Liver (tissue), 9 donors: ENCODE data around the gene PPP4R4. TPM values are rescaled to one million over a fixed set of nuclear protein-coding genes. Genes with fewer than 3 reads are reported as not detected.
A peak's percentile ranks its signal among the peaks of the same experiment; 100 is the strongest.

Source experiments
- DNase-seq: peaks from one replicate; pipeline ENCODE4 v3.0.0-alpha.2; 2017; ENCODE audit warnings: low spot score
- H3K27ac ChIP-seq, 2 donors: one replicate each; pipeline ENCODE4 v1.7.0; 2013; ENCODE audit warnings: inconsistent platforms in 2 of 2, low read length in 2 of 2, control low read depth in 1 of 2, low read depth in 1 of 2, mild to moderate bottlenecking in 1 of 2
- H3K27me3 ChIP-seq, 4 donors: one replicate each; pipeline versions ENCODE4 v1.6.1 to v1.7.0; 2013; ENCODE audit warnings: low read length in 3 of 4, inconsistent platforms in 1 of 4, mild to moderate bottlenecking in 1 of 4, moderate library complexity in 1 of 4; ENCODE audit not compliant: control insufficient read depth in 4 of 4, insufficient read depth in 4 of 4
- H3K36me3 ChIP-seq, 4 donors: one replicate each; pipeline versions ENCODE4 v1.6.1 to v1.7.0; 2013; ENCODE audit warnings: low read length in 3 of 4, mild to moderate bottlenecking in 3 of 4, low read depth in 1 of 4, moderate library complexity in 1 of 4; ENCODE audit not compliant: control insufficient read depth in 4 of 4, insufficient read depth in 3 of 4
- H3K4me1 ChIP-seq, 4 donors: one replicate each; pipeline versions ENCODE4 v1.6.1 to v1.7.0; 2013; ENCODE audit warnings: low read length in 3 of 4, mild to moderate bottlenecking in 3 of 4, moderate library complexity in 1 of 4; ENCODE audit not compliant: control insufficient read depth in 4 of 4, insufficient read depth in 4 of 4
- H3K4me3 ChIP-seq, 3 donors: one replicate each; pipeline versions ENCODE4 v1.6.1 to v1.7.0; 2013; ENCODE audit warnings: low read length in 3 of 3, control low read depth in 1 of 3, low read depth in 1 of 3, mild to moderate bottlenecking in 1 of 3
- H3K9ac ChIP-seq, 2 donors: one replicate each; pipeline ENCODE4 v1.7.0; 2013; ENCODE audit warnings: low read length in 2 of 2, mild to moderate bottlenecking in 2 of 2, moderate library complexity in 2 of 2, control low read depth in 1 of 2, low read depth in 1 of 2
- H3K9me3 ChIP-seq, 4 donors: one replicate each; pipeline versions ENCODE4 v1.6.1 to v1.7.0; 2013; ENCODE audit warnings: low read length in 3 of 4; ENCODE audit not compliant: control insufficient read depth in 4 of 4
- EGR1 ChIP-seq, 2 donors: IDR thresholded peaks; 2 replicates each; pipeline ENCODE4 v1.6.1; 2016 to 2018; ENCODE audit warnings: antibody characterized with exemption in 2 of 2, low read depth in 2 of 2
- FOXA1 ChIP-seq: IDR thresholded peaks from 2 replicates; pipeline ENCODE4 v1.6.1; 2016; ENCODE audit warnings: antibody characterized with exemption
- HNF4A ChIP-seq, 2 donors: conservative IDR thresholded peaks; 2 replicates each; pipeline ENCODE4 v1.6.1; 2016; ENCODE audit warnings: antibody characterized with exemption in 2 of 2, mild to moderate bottlenecking in 2 of 2
- JUND ChIP-seq, 2 donors: IDR thresholded peaks; 2 replicates each; pipeline ENCODE4 v1.6.1; 2016; ENCODE audit warnings: antibody characterized with exemption in 2 of 2
- RAD21 ChIP-seq, 2 donors: IDR thresholded peaks; 2 replicates each; pipeline ENCODE4 v1.6.1; 2016; ENCODE audit warnings: antibody characterized with exemption in 2 of 2, mild to moderate bottlenecking in 2 of 2
- RXRA ChIP-seq, 2 donors: IDR thresholded peaks; 2 replicates each; pipeline ENCODE4 v1.6.1; 2017 to 2018; ENCODE audit warnings: antibody characterized with exemption in 2 of 2, mild to moderate bottlenecking in 1 of 2
- TAF1 ChIP-seq: conservative IDR thresholded peaks from 2 replicates; pipeline ENCODE4 v1.6.1; 2016; ENCODE audit warnings: antibody characterized with exemption, mild to moderate bottlenecking
- WGBS: extraction: QIAGEN DNeasy Blood & Tissue Kit; methylation state at CpG from one replicate; pipeline ENCODE4 v1.1.7; 2013; 5-methylcytosine and 5-hydroxymethylcytosine counted together
- polyA plus RNA-seq, 2 donors: library from polyadenylated mRNA; stranded (reverse) in 1 of 2; unstranded in 1 of 2; fragments of 200-250 nt in 1 of 2; fragments of >200 nt in 1 of 2; fragmentation: Nextera tagmentation in 1 of 2; extraction: Ambion mirVana in 1 of 2; gene quantifications; one replicate each; pipeline versions ENCODE4 v1.2.1 to v1.2.3, GENCODE V29; 2013 to 2015
- total RNA-seq, 2 donors: library from RNA; depleted of rRNA; stranded (reverse); fragments of >200 nt; gene quantifications; one replicate each; pipeline ENCODE4 v1.2.3, GENCODE V29; 2014
- TF ChIP-seq, protein P1 (sequence below): IDR thresholded peaks from 2 replicates; pipeline ENCODE4 v1.6.1; 2016; ENCODE audit warnings: antibody characterized with exemption
- TF ChIP-seq, protein P2 (sequence below): fragments of 150-350 bp; IDR thresholded peaks from 2 replicates; pipeline ENCODE4 v1.5.1; 2017; ENCODE audit warnings: improper control_type of control experiment, low read depth, low read length; ENCODE audit not compliant: missing input control
- TF ChIP-seq, protein P3 (sequence below): IDR thresholded peaks from 2 replicates; pipeline ENCODE4 v1.6.1; 2016; ENCODE audit warnings: antibody characterized with exemption, mild to moderate bottlenecking
- TF ChIP-seq, protein P4 (sequence below): IDR thresholded peaks from 2 replicates; pipeline ENCODE4 v1.6.1; 2016; ENCODE audit warnings: antibody characterized with exemption
- TF ChIP-seq, protein P5 (sequence below): IDR thresholded peaks from 2 replicates; pipeline ENCODE4 v1.6.1; 2016; ENCODE audit warnings: antibody characterized with exemption
- donor health status: healthy.
- donor health status: healthy.
- donor health status: healthy.
- donor health status: healthy.
- donor health status: healthy.

Gene PPP4R4
- total and polyA plus RNA-seq, 4 donors, result 0.52 to 2.4 (median 0.99) TPM

DNA sequence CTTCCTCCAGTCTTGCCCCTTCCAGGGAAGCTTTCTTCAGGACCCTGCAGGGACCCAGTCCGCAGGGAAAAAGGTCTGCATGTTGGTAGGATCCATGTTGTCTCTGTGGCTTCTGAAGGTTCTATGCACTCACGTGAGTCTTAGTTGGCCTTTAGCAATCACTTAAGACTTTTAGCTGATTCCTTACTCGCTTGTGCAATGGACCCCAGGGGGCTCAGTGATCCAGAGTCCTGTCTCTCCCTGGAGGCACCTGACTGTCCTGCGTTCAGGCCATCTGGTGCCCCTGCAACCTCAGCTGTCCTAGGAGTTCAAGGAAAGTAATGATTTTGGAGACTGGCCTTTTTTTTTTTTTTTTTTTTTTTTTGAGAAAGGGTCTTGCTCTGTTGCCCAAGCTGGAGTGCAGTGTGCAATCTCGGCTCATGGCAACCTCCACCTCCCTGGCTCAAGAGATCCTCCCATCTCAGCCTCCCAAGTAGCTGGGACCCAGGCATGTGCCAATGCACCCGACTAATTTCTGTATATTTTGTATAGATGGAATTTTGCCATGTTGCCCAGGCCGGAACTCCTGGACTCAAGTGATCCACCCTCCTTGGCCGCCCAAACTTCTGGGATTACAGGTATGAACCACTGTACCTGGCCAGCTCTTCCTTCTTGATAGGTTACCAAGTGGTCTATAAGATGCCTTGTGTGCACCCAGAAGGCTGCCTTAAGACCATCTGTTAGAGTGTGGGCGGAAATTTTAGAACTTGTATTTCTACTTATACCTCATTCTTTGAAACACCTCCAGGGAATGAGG lies 49.3 kb upstream of the PPP4R4 start:
- TF ChIP-seq, protein P1, sequence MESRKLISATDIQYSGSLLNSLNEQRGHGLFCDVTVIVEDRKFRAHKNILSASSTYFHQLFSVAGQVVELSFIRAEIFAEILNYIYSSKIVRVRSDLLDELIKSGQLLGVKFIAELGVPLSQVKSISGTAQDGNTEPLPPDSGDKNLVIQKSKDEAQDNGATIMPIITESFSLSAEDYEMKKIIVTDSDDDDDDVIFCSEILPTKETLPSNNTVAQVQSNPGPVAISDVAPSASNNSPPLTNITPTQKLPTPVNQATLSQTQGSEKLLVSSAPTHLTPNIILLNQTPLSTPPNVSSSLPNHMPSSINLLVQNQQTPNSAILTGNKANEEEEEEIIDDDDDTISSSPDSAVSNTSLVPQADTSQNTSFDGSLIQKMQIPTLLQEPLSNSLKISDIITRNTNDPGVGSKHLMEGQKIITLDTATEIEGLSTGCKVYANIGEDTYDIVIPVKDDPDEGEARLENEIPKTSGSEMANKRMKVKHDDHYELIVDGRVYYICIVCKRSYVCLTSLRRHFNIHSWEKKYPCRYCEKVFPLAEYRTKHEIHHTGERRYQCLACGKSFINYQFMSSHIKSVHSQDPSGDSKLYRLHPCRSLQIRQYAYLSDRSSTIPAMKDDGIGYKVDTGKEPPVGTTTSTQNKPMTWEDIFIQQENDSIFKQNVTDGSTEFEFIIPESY, result no peak
- TF ChIP-seq TAF1, result no peak
- TF ChIP-seq RAD21 (IDR thresholded peaks at IDR 0.05), result no peak
- TF ChIP-seq EGR1 (IDR thresholded peaks at IDR 0.05; ENCODE audit: low read depth in 2 of 2), result no peak
- TF ChIP-seq, protein P2, sequence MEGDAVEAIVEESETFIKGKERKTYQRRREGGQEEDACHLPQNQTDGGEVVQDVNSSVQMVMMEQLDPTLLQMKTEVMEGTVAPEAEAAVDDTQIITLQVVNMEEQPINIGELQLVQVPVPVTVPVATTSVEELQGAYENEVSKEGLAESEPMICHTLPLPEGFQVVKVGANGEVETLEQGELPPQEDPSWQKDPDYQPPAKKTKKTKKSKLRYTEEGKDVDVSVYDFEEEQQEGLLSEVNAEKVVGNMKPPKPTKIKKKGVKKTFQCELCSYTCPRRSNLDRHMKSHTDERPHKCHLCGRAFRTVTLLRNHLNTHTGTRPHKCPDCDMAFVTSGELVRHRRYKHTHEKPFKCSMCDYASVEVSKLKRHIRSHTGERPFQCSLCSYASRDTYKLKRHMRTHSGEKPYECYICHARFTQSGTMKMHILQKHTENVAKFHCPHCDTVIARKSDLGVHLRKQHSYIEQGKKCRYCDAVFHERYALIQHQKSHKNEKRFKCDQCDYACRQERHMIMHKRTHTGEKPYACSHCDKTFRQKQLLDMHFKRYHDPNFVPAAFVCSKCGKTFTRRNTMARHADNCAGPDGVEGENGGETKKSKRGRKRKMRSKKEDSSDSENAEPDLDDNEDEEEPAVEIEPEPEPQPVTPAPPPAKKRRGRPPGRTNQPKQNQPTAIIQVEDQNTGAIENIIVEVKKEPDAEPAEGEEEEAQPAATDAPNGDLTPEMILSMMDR, result no peak
- no peak for TF ChIP-seq RXRA (IDR thresholded peaks at IDR 0.05)
- TF ChIP-seq, protein P3, sequence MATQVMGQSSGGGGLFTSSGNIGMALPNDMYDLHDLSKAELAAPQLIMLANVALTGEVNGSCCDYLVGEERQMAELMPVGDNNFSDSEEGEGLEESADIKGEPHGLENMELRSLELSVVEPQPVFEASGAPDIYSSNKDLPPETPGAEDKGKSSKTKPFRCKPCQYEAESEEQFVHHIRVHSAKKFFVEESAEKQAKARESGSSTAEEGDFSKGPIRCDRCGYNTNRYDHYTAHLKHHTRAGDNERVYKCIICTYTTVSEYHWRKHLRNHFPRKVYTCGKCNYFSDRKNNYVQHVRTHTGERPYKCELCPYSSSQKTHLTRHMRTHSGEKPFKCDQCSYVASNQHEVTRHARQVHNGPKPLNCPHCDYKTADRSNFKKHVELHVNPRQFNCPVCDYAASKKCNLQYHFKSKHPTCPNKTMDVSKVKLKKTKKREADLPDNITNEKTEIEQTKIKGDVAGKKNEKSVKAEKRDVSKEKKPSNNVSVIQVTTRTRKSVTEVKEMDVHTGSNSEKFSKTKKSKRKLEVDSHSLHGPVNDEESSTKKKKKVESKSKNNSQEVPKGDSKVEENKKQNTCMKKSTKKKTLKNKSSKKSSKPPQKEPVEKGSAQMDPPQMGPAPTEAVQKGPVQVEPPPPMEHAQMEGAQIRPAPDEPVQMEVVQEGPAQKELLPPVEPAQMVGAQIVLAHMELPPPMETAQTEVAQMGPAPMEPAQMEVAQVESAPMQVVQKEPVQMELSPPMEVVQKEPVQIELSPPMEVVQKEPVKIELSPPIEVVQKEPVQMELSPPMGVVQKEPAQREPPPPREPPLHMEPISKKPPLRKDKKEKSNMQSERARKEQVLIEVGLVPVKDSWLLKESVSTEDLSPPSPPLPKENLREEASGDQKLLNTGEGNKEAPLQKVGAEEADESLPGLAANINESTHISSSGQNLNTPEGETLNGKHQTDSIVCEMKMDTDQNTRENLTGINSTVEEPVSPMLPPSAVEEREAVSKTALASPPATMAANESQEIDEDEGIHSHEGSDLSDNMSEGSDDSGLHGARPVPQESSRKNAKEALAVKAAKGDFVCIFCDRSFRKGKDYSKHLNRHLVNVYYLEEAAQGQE, result no peak
- TF ChIP-seq JUND (IDR thresholded peaks at IDR 0.05), result no peak
- no peak for TF ChIP-seq HNF4A (conservative IDR thresholded peaks at IDR 0.05)
- TF ChIP-seq, protein P4, sequence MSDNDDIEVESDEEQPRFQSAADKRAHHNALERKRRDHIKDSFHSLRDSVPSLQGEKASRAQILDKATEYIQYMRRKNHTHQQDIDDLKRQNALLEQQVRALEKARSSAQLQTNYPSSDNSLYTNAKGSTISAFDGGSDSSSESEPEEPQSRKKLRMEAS, result no peak
- TF ChIP-seq, protein P5, sequence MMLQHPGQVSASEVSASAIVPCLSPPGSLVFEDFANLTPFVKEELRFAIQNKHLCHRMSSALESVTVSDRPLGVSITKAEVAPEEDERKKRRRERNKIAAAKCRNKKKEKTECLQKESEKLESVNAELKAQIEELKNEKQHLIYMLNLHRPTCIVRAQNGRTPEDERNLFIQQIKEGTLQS, result no peak
- no peak for TF ChIP-seq FOXA1
- Histone ChIP-seq H3K9ac (no peak overlapping the region), H3K4me1 (peaks cover 0 to 4% (median 2%) of the 10 kb centered on the region in 4 donors), H3K27me3 (no peaks in the 10 kb centered on the region), H3K4me3 (no peak overlapping the region), H3K36me3 (no peaks in the 10 kb centered on the region), H3K9me3 (peaks cover 0 to under 1% (median 0%) of the 10 kb centered on the region in 4 donors), H3K27ac (no peak overlapping the region)
- peak; percentile 24 for DNase-seq
- 92% methylated on average over 9 of the region's 9 CpGs for WGBS
